GM12878 (cell line): ENCODE measurements around the gene CD53. TPM values are rescaled to one million over a fixed set of nuclear protein-coding genes. Genes with fewer than 3 reads are reported as not detected.
A peak's percentile ranks its signal among the peaks of the same experiment; 100 is the strongest.

ENCODE experiments used
- BACH1 ChIP-seq: fragments of 450-650 bp; IDR thresholded peaks from 2 replicates; pipeline ENCODE4 v1.6.1; 2017; ENCODE audit warnings: mild to moderate bottlenecking, borderline replicate concordance
- CHD1 ChIP-seq: IDR thresholded peaks from 2 replicates; pipeline ENCODE4 v1.6.1; 2012; ENCODE audit warnings: low read depth, low read length, improper control_type of control experiment
- EGR1 ChIP-seq, 2 experiments: IDR thresholded peaks; 1 replicate in 1 of 2; 2 replicates in 1 of 2; pipeline ENCODE4 v1.6.1; 2011 to 2012; ENCODE audit warnings: low read depth in 2 of 2, low read length in 2 of 2, borderline replicate concordance in 1 of 2, mild to moderate bottlenecking in 1 of 2, moderate library complexity in 1 of 2
- ELK1 ChIP-seq: IDR thresholded peaks from 2 replicates; pipeline ENCODE4 v1.6.1; 2012; ENCODE audit warnings: low read depth, low read length, improper control_type of control experiment
- FOXM1 ChIP-seq: IDR thresholded peaks from 2 replicates; pipeline ENCODE4 v1.6.1; 2012; ENCODE audit warnings: low read depth, mild to moderate bottlenecking, inconsistent platforms, low read length, moderate library complexity
- GATAD2B ChIP-seq: fragments of 450-650 bp; conservative IDR thresholded peaks from 2 replicates; pipeline ENCODE4 v1.6.1; 2017; ENCODE audit warnings: low read depth, mild to moderate bottlenecking, moderate library complexity
- JUND ChIP-seq: IDR thresholded peaks from 2 replicates; pipeline ENCODE4 v1.6.1; 2012; ENCODE audit warnings: low read depth, mild to moderate bottlenecking, low read length, improper control_type of control experiment, moderate library complexity
- NFYB ChIP-seq: IDR thresholded peaks from 2 replicates; pipeline ENCODE4 v1.6.1; 2011; ENCODE audit warnings: low read depth, mild to moderate bottlenecking, low read length, improper control_type of control experiment, moderate library complexity; ENCODE audit not compliant: insufficient read depth
- POLR2AphosphoS5 ChIP-seq: IDR thresholded peaks from 2 replicates; pipeline ENCODE4 v1.6.1; 2011; ENCODE audit warnings: mild to moderate bottlenecking, low read length, inconsistent platforms
- POU2F2 ChIP-seq: IDR thresholded peaks from 3 replicates; pipeline ENCODE4 v1.6.1; 2011; ENCODE audit warnings: low read depth, mild to moderate bottlenecking, low read length, borderline replicate concordance
- SMARCA5 ChIP-seq: fragments of 450-650 bp; IDR thresholded peaks from 2 replicates; pipeline ENCODE4 v1.6.1; 2017; ENCODE audit warnings: mild to moderate bottlenecking
- SUPT20H ChIP-seq: IDR thresholded peaks from 2 replicates; pipeline ENCODE4 v1.6.1; 2011; ENCODE audit warnings: low read depth, mild to moderate bottlenecking, low read length, moderate library complexity, borderline replicate concordance; ENCODE audit not compliant: control insufficient read depth
- ZNF274 ChIP-seq: IDR thresholded peaks from one replicate; pipeline ENCODE4 v1.8.0; 2011; ENCODE audit not compliant: insufficient read length, insufficient read depth
- ZNF384 ChIP-seq: IDR thresholded peaks from 2 replicates; pipeline ENCODE4 v1.6.1; 2012; ENCODE audit warnings: low read depth, mild to moderate bottlenecking, low read length, improper control_type of control experiment, borderline replicate concordance
- ZNF592 ChIP-seq: fragments of 450-650 bp; IDR thresholded peaks from 2 replicates; pipeline ENCODE4 v1.6.1; 2017; ENCODE audit warnings: mild to moderate bottlenecking, moderate library complexity
- polyA plus RNA-seq, 11 experiments: library from polyadenylated mRNA; depleted of rRNA in 4 of 11; unstranded in 6 of 11; stranded (reverse) in 5 of 11; fragments of >200 nt; fragmentation: Nextera tagmentation in 4 of 11; fragmentation: Illumina TruSeq in 1 of 11; extraction: Ambion mirVana in 4 of 11; extraction: Trizol in 1 of 11; gene quantifications; 1 replicate in 1 of 11; 2 replicates in 10 of 11; pipeline versions ENCODE4 v1.2.1 to v1.2.3, GENCODE V29; 2011 to 2016; ENCODE audit warnings: inconsistent platforms in 2 of 11, missing spikeins in 2 of 11, low read depth in 1 of 11
- total RNA-seq, 4 experiments: library from RNA; depleted of rRNA in 3 of 4; stranded (reverse); fragments of >200 nt in 3 of 4; fragmentation: Illumina TruSeq in 1 of 4; extraction: Trizol in 1 of 4; gene quantifications; 2 replicates each; pipeline versions ENCODE4 v1.2.1 to v1.2.3, GENCODE V29; 2013 to 2021
- TF ChIP-seq, protein P1 (sequence below): fragments of 450-650 bp; IDR thresholded peaks from 2 replicates; pipeline ENCODE4 v1.6.1; 2018; ENCODE audit warnings: mild to moderate bottlenecking, low read depth, moderate library complexity; ENCODE audit not compliant: partially characterized antibody
- TF ChIP-seq, protein P2 (sequence below): fragments of 450-650 bp; formaldehyde crosslinking; IDR thresholded peaks from 2 replicates; pipeline ENCODE4 v1.5.0; 2022; ENCODE audit warnings: mild to moderate bottlenecking, missing genetic modification characterization
- TF ChIP-seq, protein P3 (sequence below): fragments of 450-650 bp; IDR thresholded peaks from 2 replicates; pipeline ENCODE4 v1.6.1; 2014; ENCODE audit warnings: mild to moderate bottlenecking

CD53 gene
- total and polyA plus RNA-seq, 10 of the 15 experiments (the other 5 are each of a cell fraction or from before 2014, with no cell fraction given): 350 to 1,389 (median 538) TPM

DNA sequence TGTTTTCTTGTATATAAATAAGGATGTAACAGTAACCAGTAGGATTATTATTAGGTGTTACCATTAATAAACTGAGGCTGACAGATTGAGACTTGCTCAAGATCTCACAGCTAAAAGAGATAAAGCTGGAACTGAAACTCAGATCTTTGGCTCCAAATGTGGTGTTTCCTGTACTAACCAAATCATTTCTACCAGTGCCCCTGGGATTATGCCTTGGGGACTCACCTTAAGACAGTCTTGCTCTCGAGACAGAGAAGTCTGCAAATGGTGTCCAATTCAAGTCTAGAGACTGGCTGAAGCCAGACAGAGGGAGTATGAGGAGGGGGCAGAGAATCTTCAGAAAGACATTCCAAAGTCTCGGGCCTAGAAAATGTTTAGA lies 593 bp upstream of the CD53 start (continued):
- TF ChIP-seq ELK1 (peak; percentile 45; the same call in 1 of the 2 replicates), ZNF274 (no peak), POLR2AphosphoS5 (no peak), GATAD2B (no peak), SUPT20H (no peak), SMARCA5 (no peak), POU2F2 (0 out of 3 replicates have a peak, but pooled peaks have one; percentile 27), NFYB (no peak), JUND (no peak), ZNF384 (no peak), FOXM1 (peak; percentile 68; the same call in 1 of the 2 replicates), CHD1 (no peak), BACH1 (no peak), ZNF592 (no peak), EGR1 (IDR thresholded peaks at IDR 0.05; ENCODE audit: borderline replicate concordance in 1 of 2, low read depth in 2 of 2, low read length in 2 of 2) (no peak)
- TF ChIP-seq, protein P1, sequence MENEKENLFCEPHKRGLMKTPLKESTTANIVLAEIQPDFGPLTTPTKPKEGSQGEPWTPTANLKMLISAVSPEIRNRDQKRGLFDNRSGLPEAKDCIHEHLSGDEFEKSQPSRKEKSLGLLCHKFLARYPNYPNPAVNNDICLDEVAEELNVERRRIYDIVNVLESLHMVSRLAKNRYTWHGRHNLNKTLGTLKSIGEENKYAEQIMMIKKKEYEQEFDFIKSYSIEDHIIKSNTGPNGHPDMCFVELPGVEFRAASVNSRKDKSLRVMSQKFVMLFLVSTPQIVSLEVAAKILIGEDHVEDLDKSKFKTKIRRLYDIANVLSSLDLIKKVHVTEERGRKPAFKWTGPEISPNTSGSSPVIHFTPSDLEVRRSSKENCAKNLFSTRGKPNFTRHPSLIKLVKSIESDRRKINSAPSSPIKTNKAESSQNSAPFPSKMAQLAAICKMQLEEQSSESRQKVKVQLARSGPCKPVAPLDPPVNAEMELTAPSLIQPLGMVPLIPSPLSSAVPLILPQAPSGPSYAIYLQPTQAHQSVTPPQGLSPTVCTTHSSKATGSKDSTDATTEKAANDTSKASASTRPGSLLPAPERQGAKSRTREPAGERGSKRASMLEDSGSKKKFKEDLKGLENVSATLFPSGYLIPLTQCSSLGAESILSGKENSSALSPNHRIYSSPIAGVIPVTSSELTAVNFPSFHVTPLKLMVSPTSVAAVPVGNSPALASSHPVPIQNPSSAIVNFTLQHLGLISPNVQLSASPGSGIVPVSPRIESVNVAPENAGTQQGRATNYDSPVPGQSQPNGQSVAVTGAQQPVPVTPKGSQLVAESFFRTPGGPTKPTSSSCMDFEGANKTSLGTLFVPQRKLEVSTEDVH: no peak
- TF ChIP-seq, protein P2, sequence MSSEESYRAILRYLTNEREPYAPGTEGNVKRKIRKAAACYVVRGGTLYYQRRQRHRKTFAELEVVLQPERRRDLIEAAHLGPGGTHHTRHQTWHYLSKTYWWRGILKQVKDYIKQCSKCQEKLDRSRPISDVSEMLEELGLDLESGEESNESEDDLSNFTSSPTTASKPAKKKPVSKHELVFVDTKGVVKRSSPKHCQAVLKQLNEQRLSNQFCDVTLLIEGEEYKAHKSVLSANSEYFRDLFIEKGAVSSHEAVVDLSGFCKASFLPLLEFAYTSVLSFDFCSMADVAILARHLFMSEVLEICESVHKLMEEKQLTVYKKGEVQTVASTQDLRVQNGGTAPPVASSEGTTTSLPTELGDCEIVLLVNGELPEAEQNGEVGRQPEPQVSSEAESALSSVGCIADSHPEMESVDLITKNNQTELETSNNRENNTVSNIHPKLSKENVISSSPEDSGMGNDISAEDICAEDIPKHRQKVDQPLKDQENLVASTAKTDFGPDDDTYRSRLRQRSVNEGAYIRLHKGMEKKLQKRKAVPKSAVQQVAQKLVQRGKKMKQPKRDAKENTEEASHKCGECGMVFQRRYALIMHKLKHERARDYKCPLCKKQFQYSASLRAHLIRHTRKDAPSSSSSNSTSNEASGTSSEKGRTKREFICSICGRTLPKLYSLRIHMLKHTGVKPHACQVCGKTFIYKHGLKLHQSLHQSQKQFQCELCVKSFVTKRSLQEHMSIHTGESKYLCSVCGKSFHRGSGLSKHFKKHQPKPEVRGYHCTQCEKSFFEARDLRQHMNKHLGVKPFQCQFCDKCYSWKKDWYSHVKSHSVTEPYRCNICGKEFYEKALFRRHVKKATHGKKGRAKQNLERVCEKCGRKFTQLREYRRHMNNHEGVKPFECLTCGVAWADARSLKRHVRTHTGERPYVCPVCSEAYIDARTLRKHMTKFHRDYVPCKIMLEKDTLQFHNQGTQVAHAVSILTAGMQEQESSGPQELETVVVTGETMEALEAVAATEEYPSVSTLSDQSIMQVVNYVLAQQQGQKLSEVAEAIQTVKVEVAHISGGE (CRISPR knock-in tag): no peak
- TF ChIP-seq, protein P3, sequence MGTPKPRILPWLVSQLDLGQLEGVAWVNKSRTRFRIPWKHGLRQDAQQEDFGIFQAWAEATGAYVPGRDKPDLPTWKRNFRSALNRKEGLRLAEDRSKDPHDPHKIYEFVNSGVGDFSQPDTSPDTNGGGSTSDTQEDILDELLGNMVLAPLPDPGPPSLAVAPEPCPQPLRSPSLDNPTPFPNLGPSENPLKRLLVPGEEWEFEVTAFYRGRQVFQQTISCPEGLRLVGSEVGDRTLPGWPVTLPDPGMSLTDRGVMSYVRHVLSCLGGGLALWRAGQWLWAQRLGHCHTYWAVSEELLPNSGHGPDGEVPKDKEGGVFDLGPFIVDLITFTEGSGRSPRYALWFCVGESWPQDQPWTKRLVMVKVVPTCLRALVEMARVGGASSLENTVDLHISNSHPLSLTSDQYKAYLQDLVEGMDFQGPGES: no peak
